ENCODE data around the gene ZNF862.
A peak's percentile ranks its signal among the peaks of the same experiment; 100 is the strongest.

Gene ZNF862

DNA sequence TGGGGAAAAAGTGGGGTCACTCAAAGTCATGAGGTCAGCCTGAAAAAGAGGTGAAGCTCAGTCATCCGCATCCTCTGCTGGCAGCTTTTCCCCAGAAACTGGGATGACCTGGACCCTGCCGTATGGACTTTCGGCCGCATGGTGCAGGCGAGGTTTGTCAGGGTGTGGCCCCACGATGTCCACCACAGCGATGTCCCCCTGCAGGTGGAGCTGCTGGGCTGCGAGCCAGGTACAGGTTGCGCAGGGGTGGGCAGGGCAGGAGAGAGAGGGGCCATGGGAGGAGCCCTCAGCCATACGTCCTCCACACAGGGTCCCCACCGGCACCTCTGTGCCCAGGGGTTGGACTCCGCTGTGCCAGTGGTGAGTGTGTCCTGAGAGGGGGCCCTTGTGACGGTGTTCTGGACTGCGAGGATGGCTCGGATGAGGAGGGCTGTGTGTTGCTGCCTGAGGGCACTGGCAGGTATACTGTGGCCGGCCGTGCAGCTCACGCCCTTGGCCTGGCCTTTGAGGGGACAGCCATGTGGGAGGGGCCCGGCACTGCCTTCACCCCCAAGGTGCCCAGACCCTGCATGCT is 41.8 kb upstream of the ZNF862 start:
- Histone ChIP-seq H3K4me1 (ENCODE audit: insufficient read depth, low read length) (no peaks in the 10 kb centered on the region), H3K4me2 (ENCODE audit: insufficient read depth, low read length) (no peak overlapping the region), H3K79me2 (ENCODE audit: insufficient read depth, low read length) (no peaks in the 10 kb centered on the region), H3K36me3 (ENCODE audit: insufficient read depth, low read length) (no peaks in the 10 kb centered on the region), H3K9ac (ENCODE audit: low read depth, low read length) (no peak overlapping the region), H4K20me1 (ENCODE audit: insufficient read depth, low read length) (no peaks in the 10 kb centered on the region), H3K9me3 (ENCODE audit: insufficient read depth, low read length, severe bottlenecking) (no peaks in the 10 kb centered on the region), H2AFZ (ENCODE audit: low read depth, low read length) (no peak overlapping the region), H3K27ac (ENCODE audit: low read length) (no peak overlapping the region), H3K4me3 (ENCODE audit: low read depth in 1 of 2, low read length in 2 of 2) (no peak overlapping the region), H3K27me3 (ENCODE audit: insufficient read depth, low read length, poor library complexity) (no peaks in the 10 kb centered on the region)
- DNase-seq (no peak), ATAC-seq (ENCODE audit: insufficient read depth, low read depth) (no peak)
- TF ChIP-seq, protein P1, sequence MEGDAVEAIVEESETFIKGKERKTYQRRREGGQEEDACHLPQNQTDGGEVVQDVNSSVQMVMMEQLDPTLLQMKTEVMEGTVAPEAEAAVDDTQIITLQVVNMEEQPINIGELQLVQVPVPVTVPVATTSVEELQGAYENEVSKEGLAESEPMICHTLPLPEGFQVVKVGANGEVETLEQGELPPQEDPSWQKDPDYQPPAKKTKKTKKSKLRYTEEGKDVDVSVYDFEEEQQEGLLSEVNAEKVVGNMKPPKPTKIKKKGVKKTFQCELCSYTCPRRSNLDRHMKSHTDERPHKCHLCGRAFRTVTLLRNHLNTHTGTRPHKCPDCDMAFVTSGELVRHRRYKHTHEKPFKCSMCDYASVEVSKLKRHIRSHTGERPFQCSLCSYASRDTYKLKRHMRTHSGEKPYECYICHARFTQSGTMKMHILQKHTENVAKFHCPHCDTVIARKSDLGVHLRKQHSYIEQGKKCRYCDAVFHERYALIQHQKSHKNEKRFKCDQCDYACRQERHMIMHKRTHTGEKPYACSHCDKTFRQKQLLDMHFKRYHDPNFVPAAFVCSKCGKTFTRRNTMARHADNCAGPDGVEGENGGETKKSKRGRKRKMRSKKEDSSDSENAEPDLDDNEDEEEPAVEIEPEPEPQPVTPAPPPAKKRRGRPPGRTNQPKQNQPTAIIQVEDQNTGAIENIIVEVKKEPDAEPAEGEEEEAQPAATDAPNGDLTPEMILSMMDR (IDR thresholded peaks at IDR 0.05; ENCODE audit: borderline replicate concordance, extremely low read depth, low read length, poor library complexity, severe bottlenecking), result no peak
- TF ChIP-seq EZH2 (IDR thresholded peaks at IDR 0.05; ENCODE audit: borderline replicate concordance, low read depth, low read length, severe bottlenecking), result no peak

DNA sequence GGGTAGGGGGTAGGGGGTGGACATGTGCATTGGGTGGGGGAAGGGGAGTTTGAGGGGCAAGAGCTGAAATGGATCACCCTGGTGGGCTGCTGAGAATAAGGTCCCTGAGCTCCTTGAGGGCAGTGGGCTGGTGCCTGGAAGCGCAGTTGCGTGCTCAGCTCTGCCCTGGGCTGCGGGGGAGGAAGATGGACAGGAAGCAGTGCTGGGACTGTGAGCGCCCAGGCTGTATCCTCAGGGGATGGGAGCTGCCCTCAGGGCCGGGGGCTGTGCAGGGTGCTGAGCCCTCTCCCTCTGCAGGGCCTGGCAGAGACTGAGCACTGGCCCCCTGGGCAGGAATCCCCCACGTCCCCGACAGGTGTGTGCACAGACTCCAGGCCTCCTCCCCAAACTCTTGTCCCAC is 40.4 kb upstream of the ZNF862 start:
- no peak for DNase-seq
- TF ChIP-seq EZH2 (IDR thresholded peaks at IDR 0.05; ENCODE audit: borderline replicate concordance, low read depth, low read length, severe bottlenecking), result no peak
- TF ChIP-seq, protein P1 (IDR thresholded peaks at IDR 0.05; ENCODE audit: borderline replicate concordance, extremely low read depth, low read length, poor library complexity, severe bottlenecking), result no peak
- H3K79me2 ChIP-seq (ENCODE audit: insufficient read depth, low read length), result no peaks in the 10 kb centered on the region
- H3K9me3 ChIP-seq (ENCODE audit: insufficient read depth, low read length, severe bottlenecking), result no peaks in the 10 kb centered on the region
- no peak overlapping the region for H3K9ac ChIP-seq (ENCODE audit: low read depth, low read length)
- no peaks in the 10 kb centered on the region for H3K36me3 ChIP-seq (ENCODE audit: insufficient read depth, low read length)
- no peak overlapping the region for H2AFZ ChIP-seq (ENCODE audit: low read depth, low read length)
- H4K20me1 ChIP-seq (ENCODE audit: insufficient read depth, low read length), result no peaks in the 10 kb centered on the region
- no peaks in the 10 kb centered on the region for H3K27me3 ChIP-seq (ENCODE audit: insufficient read depth, low read length, poor library complexity)
- no peak overlapping the region for H3K4me2 ChIP-seq (ENCODE audit: insufficient read depth, low read length)
- H3K27ac ChIP-seq (ENCODE audit: low read length), result no peak overlapping the region
- no peak for ATAC-seq (ENCODE audit: insufficient read depth, low read depth)
- H3K4me1 ChIP-seq (ENCODE audit: insufficient read depth, low read length), result no peaks in the 10 kb centered on the region
- no peak overlapping the region for H3K4me3 ChIP-seq (ENCODE audit: low read depth in 1 of 2, low read length in 2 of 2)

DNA sequence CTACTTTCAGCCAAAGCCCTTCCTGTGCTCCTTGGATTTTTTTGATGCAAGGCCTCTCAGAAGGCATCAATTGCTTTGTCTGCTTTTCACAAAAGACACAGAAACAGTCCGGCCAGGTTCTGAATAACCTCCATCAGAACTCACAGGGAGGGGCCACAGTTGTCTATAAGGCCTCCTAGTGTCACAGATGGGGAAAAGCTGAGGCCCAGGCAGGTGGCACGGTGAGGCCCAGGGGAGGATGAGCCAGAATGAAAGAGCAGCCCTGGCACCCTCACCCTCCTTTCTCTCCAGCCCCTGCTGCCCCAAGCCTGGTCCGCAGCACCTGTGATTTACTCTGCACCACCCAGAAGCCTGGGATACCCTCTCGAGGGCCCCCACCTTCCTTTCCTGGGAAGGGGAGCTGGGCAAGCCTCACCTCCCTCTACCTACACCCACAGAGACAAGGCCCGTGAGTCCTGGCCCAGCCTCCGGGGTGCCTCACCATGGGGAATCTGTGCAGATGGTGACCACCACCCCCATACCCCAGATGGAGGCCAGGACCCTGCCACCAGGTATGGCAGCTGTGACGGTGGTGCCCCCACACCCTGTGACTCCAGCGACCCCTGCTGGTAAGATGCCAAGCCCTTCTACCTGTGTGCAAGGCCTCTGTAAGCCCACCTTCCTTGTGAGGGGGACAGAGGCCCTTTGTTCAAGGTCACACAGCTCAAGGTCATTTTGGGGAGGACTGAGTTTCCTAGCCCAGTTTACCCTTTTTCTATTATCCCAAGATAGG is 38.6 kb upstream of the ZNF862 start:
- H3K36me3 ChIP-seq (ENCODE audit: insufficient read depth, low read length), result no peaks in the 10 kb centered on the region

More for the DNA sequence above, 38.6 kb upstream of the ZNF862 start:
- H2AFZ ChIP-seq (ENCODE audit: low read depth, low read length), result no peak overlapping the region
- no peak overlapping the region for H3K4me3 ChIP-seq (ENCODE audit: low read depth in 1 of 2, low read length in 2 of 2)
- H3K79me2 ChIP-seq (ENCODE audit: insufficient read depth, low read length), result no peaks in the 10 kb centered on the region
- H3K4me1 ChIP-seq (ENCODE audit: insufficient read depth, low read length), result no peaks in the 10 kb centered on the region
- DNase-seq (peak; percentile 61), ATAC-seq (ENCODE audit: insufficient read depth, low read depth) (peak; percentile 77)
- no peaks in the 10 kb centered on the region for H3K9me3 ChIP-seq (ENCODE audit: insufficient read depth, low read length, severe bottlenecking)
- no peaks in the 10 kb centered on the region for H4K20me1 ChIP-seq (ENCODE audit: insufficient read depth, low read length)
- no peaks in the 10 kb centered on the region for H3K27me3 ChIP-seq (ENCODE audit: insufficient read depth, low read length, poor library complexity)
- TF ChIP-seq, protein P1 (IDR thresholded peaks at IDR 0.05; ENCODE audit: borderline replicate concordance, extremely low read depth, low read length, poor library complexity, severe bottlenecking), result peak; percentile 86
- no peak for TF ChIP-seq EZH2 (IDR thresholded peaks at IDR 0.05; ENCODE audit: borderline replicate concordance, low read depth, low read length, severe bottlenecking)
- no peak overlapping the region for H3K27ac ChIP-seq (ENCODE audit: low read length)
- H3K9ac ChIP-seq (ENCODE audit: low read depth, low read length), result no peak overlapping the region
- H3K4me2 ChIP-seq (ENCODE audit: insufficient read depth, low read length), result no peak overlapping the region
